Stomach (tissue), 9 donors: ENCODE results near the gene TMEM176B. TPM values are rescaled to one million over a fixed set of nuclear protein-coding genes. Genes with fewer than 3 reads are reported as not detected.

Experiments
- DNase-seq, 2 donors: peaks; one replicate each; pipeline versions ENCODE4 v3.0.0 to v3.0.0-alpha.2; 2013 to 2019
- H3K27ac ChIP-seq, 5 donors: fragments of 200-600 bp in 4 of 5; sonication (generic) in 4 of 5; one replicate each; pipeline ENCODE4 v1.5.1; 2013 to 2019; ENCODE audit warnings: mild to moderate bottlenecking in 1 of 5, moderate library complexity in 1 of 5
- H3K27me3 ChIP-seq, 3 donors: fragments of 200-600 bp; sonication (generic); one replicate each; pipeline ENCODE4 v1.5.1; 2017 to 2019; ENCODE audit warnings: mixed run types in 1 of 3
- H3K36me3 ChIP-seq, 4 donors: fragments of 200-600 bp; sonication (generic); 1 replicate in 3 of 4; 2 replicates in 1 of 4; pipeline ENCODE4 v1.5.1; 2016 to 2019
- H3K4me1 ChIP-seq, 4 donors: fragments of 200-600 bp; sonication (generic); one replicate each; pipeline ENCODE4 v1.5.1; 2016 to 2019
- H3K4me3 ChIP-seq, 4 donors: fragments of 200-600 bp; sonication (generic) in 3 of 4; one replicate each; pipeline ENCODE4 v1.5.1; 2016 to 2019; ENCODE audit warnings: mild to moderate bottlenecking in 1 of 4
- H3K9me3 ChIP-seq, 4 donors: fragments of 200-600 bp; sonication (generic); one replicate each; pipeline ENCODE4 v1.5.1; 2016 to 2019
- CTCF ChIP-seq, 7 experiments: fragments of 450-650 bp in 4 of 7; fragments of 200-600 bp in 3 of 7; sonication (generic) in 3 of 7; IDR thresholded peaks; one replicate each; pipeline ENCODE4 v1.5.1; 2016 to 2019; ENCODE audit warnings: antibody characterized with exemption in 7 of 7, control low read depth in 2 of 7, mild to moderate bottlenecking in 1 of 7
- EP300 ChIP-seq: sonication (generic); formaldehyde crosslinking; IDR thresholded peaks from one replicate; pipeline ENCODE4 v1.6.1; 2017; ENCODE audit warnings: antibody characterized with exemption
- POLR2A ChIP-seq, 4 donors: fragments of 450-650 bp; IDR thresholded peaks; one replicate each; pipeline ENCODE4 v1.6.1; 2016; ENCODE audit warnings: antibody characterized with exemption in 4 of 4, control low read depth in 2 of 4, mild to moderate bottlenecking in 1 of 4, moderate library complexity in 1 of 4
- POLR2AphosphoS5 ChIP-seq, 3 donors: sonication (generic); formaldehyde crosslinking; IDR thresholded peaks; one replicate each; pipeline ENCODE4 v1.6.1; 2016; ENCODE audit warnings: antibody characterized with exemption in 3 of 3
- WGBS, 5 donors: extraction: QIAGEN DNeasy Blood & Tissue Kit in 3 of 5; methylation state at CpG; one replicate each; pipeline versions ENCODE4 v1.1.5 to v1.1.7; 2013 to 2018; 5-methylcytosine and 5-hydroxymethylcytosine counted together
- intact Hi-C: fragments of 100-400 bp; cut with DNase I; formaldehyde crosslinking; loops from one replicate; pipeline ENCODE4 v1.15.1; 2023; ENCODE audit warnings: low total_unique reads
- polyA plus RNA-seq, 3 donors: library from polyadenylated mRNA; stranded (reverse); fragments of 200-250 nt; gene quantifications; one replicate each; pipeline ENCODE4 v1.2.3, GENCODE V29; 2013
- total RNA-seq, 5 donors: library from RNA; depleted of rRNA; stranded (reverse); fragments of >200 nt; gene quantifications; one replicate each; pipeline versions ENCODE4 v1.1.0 to v1.2.3, GENCODE V29; 2014 to 2016
- donor health status: healthy with polysubstance abuse.
- donor health status: Bipolar disorder and iron deficiency.
- donor health status: healthy.

TMEM176B gene
- total and polyA plus RNA-seq, 8 donors, result 29.4 to 157 (median 88.8) TPM

- TF ChIP-seq EP300, result no peak
- TF ChIP-seq POLR2A (IDR thresholded peaks at IDR 0.05), result no peak
- no peak for TF ChIP-seq POLR2AphosphoS5 (IDR thresholded peaks at IDR 0.05)
- no peak for TF ChIP-seq CTCF (IDR thresholded peaks at IDR 0.05)
- H3K9me3 ChIP-seq, result peaks cover 6 to 22% (median 19%) of the 10 kb centered on the region in 4 donors
- peak overlapping the region in 2 of 5 donors; percentile 4 to 38 for H3K27ac ChIP-seq
- peaks cover 10 to 27% (median 18%) of the 10 kb centered on the region in 4 donors for H3K4me1 ChIP-seq
- intact Hi-C loops, result no loop called here
- peak overlapping the region in 1 of 4 donors; percentile 13 for H3K4me3 ChIP-seq
- DNase-seq, result no peak
- peaks cover 0 to 30% (median 22%) of the 10 kb centered on the region in 4 donors for H3K36me3 ChIP-seq
- WGBS, 5 donors, result 57 to 77% (median 68%) methylated on average over 10 of the region's 10 CpGs
- peaks cover 5 to 51% (median 23%) of the 10 kb centered on the region in 3 donors for H3K27me3 ChIP-seq
Measured at GRCh38 chr7:150803161-150803860, 3.1 kb upstream of the TMEM176B start.

DNA sequence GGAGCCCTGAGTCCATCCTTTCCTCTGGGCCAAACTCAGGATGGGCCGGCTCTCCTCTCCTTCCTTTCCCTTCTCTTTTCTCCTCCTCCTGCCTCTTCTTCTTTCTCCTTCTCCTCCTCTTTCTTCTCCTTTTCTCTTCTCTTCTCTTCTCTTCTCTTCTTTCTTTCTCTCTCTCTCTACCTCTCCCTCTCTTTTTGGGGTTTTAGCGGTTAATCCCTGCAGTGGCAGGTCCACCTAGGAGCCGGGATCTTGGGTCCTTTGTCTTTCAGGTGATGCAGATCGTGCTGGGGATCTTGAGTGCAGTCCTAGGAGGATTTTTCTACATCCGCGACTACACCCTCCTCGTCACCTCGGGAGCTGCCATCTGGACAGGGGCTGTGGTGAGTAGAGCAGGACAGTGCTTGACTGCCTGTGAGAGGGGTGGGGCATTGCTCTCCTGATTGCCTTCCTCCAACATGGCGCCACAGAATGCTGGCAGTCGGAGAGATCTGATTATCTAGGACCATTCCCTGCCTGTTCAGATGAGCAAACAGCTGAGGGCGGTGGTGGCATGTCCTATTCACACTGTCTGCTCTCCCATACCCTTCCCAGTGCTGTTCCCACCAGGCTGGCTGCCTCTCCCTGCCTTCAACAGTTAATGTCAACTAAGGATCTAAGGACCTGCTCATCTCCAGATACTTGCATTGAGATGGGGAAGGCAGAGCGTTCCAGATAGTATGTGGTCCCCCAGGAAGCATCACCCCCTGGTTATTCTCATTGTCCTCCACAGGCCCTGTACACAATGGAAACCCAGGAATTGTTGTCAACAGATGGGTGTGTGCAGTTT is 2.0 kb upstream of the TMEM176B start:
- WGBS, 5 donors, result 73 to 82% (median 80%) methylated on average over 12 of the region's 12 CpGs

DNA sequence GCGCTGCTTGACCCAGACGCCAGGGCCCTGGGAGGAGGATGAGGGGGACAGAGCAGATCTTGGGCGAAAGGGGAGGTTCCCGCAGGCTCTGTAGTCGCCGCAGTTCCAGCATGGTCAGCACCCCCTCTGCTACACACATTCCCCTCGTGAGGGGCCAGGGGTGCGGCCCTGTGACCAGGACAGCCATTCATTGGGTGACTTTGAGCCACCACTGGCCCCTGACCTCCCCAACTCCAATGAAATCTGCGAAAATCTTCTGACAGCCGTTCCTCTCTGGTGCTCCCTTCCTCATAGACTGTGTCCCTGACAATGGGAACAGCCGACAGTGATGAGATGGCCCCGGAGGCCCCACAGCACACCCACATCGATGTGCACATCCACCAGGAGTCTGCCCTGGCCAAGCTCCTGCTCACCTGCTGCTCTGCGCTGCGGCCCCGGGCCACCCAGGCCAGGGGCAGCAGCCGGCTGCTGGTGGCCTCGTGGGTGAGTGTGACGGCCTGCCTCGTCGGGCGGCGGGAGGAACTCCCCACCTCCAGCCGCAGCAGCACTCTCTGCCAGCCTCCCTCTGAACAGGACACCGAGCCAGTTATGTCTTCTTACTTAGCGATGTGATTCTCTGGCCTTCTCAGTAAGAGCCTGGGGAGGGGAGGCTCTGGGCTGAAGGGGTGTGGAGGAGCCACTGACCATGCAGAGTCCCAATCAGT is 1.2 kb upstream of the TMEM176B start:
- intact Hi-C loops, result no loop called here
- Histone ChIP-seq H3K4me3 (peak overlapping the region; percentile 52 to 64 (median 55)), H3K4me1 (peaks cover 10 to 27% (median 18%) of the 10 kb centered on the region in 4 donors), H3K36me3 (peaks cover 0 to 30% (median 22%) of the 10 kb centered on the region in 4 donors), H3K27me3 (peaks cover 5 to 62% (median 23%) of the 10 kb centered on the region in 3 donors), H3K9me3 (peaks cover 6 to 13% (median 11%) of the 10 kb centered on the region in 4 donors), H3K27ac (peak overlapping the region; percentile 75 to 89 (median 86))
- DNase-seq, result peak in 1 of 2 donors; percentile 36
- TF ChIP-seq POLR2A (IDR thresholded peaks at IDR 0.05) (no peak), CTCF (IDR thresholded peaks at IDR 0.05) (no peak), POLR2AphosphoS5 (IDR thresholded peaks at IDR 0.05) (no peak), EP300 (no peak)
- WGBS, 5 donors, result 25 to 42% (median 36%) methylated on average over 5 to 26 of the region's 26 CpGs

More for the DNA sequence above, 2.0 kb upstream of the TMEM176B start:
- Histone ChIP-seq H3K27ac (peak overlapping the region; percentile 75 to 89 (median 86)), H3K4me1 (peaks cover 10 to 27% (median 18%) of the 10 kb centered on the region in 4 donors), H3K27me3 (peaks cover 5 to 60% (median 23%) of the 10 kb centered on the region in 3 donors), H3K9me3 (peaks cover 6 to 20% (median 17%) of the 10 kb centered on the region in 4 donors), H3K36me3 (peaks cover 0 to 30% (median 22%) of the 10 kb centered on the region in 4 donors), H3K4me3 (peak overlapping the region; percentile 52 to 64 (median 55))
- TF ChIP-seq POLR2A (IDR thresholded peaks at IDR 0.05), result no peak
- TF ChIP-seq CTCF (IDR thresholded peaks at IDR 0.05), result no peak
- no peak for TF ChIP-seq EP300
- TF ChIP-seq POLR2AphosphoS5 (IDR thresholded peaks at IDR 0.05), result no peak
- intact Hi-C loops, result no loop called here
- DNase-seq, result no peak
